ENCODE measurements around the gene ARHGAP33. TPM values are rescaled to one million over a fixed set of nuclear protein-coding genes. Genes with fewer than 3 reads are reported as not detected.

The ARHGAP33 gene
- total RNA-seq, 4 donors from 2014 or later: 20.6 to 42.7 (median 31.7) TPM

- Histone ChIP-seq H3K27me3 (no peaks in the 10 kb centered on the region), H3K4me1 (peaks cover 15% of the 10 kb centered on the region), H3K27ac (no peak overlapping the region), H3K4me3 (no peak overlapping the region), H3K36me3 (peaks cover 92% of the 10 kb centered on the region), H3K9me3 (no peaks in the 10 kb centered on the region)
- TF ChIP-seq POLR2A (IDR thresholded peaks at IDR 0.05) (no peak), POLR2AphosphoS5 (IDR thresholded peaks at IDR 0.05) (no peak), CTCF (IDR thresholded peaks at IDR 0.05) (no peak), EP300 (IDR thresholded peaks at IDR 0.05) (no peak)
- DNase-seq (ENCODE audit: low spot score in 2 of 2): no peak
- 96% methylated on average over 15 of the region's 25 CpGs for WGBS
Measured at GRCh38 chr19:35732540-35733179, 42.7 kb upstream of the ARHGAP33 start.

- Histone ChIP-seq H3K4me3 (no peak overlapping the region), H3K36me3 (peaks cover 92% of the 10 kb centered on the region), H3K4me1 (peaks cover 15% of the 10 kb centered on the region), H3K27ac (no peak overlapping the region), H3K27me3 (no peaks in the 10 kb centered on the region), H3K9me3 (no peaks in the 10 kb centered on the region)
- no peak for DNase-seq (ENCODE audit: low spot score in 2 of 2)
- 90% methylated on average over 22 of the region's 35 CpGs for WGBS
- TF ChIP-seq POLR2A (IDR thresholded peaks at IDR 0.05) (no peak), POLR2AphosphoS5 (IDR thresholded peaks at IDR 0.05) (no peak), EP300 (IDR thresholded peaks at IDR 0.05) (no peak)
Measured at GRCh38 chr19:35733180-35734125, 41.9 kb upstream of the ARHGAP33 start.

GRCh38 chr19:35734273-35734672 is 41.1 kb upstream of the ARHGAP33 start:
- no peak for DNase-seq (ENCODE audit: low spot score in 2 of 2)
- H3K9me3 ChIP-seq: no peaks in the 10 kb centered on the region
- no peaks in the 10 kb centered on the region for H3K27me3 ChIP-seq
- 92% methylated on average over 8 of the region's 8 CpGs for WGBS
- peaks cover 15% of the 10 kb centered on the region for H3K4me1 ChIP-seq
- H3K4me3 ChIP-seq: no peak overlapping the region
- H3K27ac ChIP-seq: no peak overlapping the region
- H3K36me3 ChIP-seq: peaks cover 89% of the 10 kb centered on the region
- no peak for TF ChIP-seq CTCF (IDR thresholded peaks at IDR 0.05)
- no peak for TF ChIP-seq EP300 (IDR thresholded peaks at IDR 0.05)
- no peak for TF ChIP-seq POLR2AphosphoS5 (IDR thresholded peaks at IDR 0.05)
- TF ChIP-seq POLR2A (IDR thresholded peaks at IDR 0.05): no peak

GRCh38 chr19:35734889-35735288 is 40.5 kb upstream of the ARHGAP33 start:
- Histone ChIP-seq H3K27ac (no peak overlapping the region), H3K9me3 (no peaks in the 10 kb centered on the region), H3K4me1 (peaks cover 20% of the 10 kb centered on the region), H3K27me3 (no peaks in the 10 kb centered on the region), H3K4me3 (no peak overlapping the region), H3K36me3 (peaks cover 83% of the 10 kb centered on the region)
- 83% methylated on average over 5 of the region's 5 CpGs for WGBS
- no peak for DNase-seq (ENCODE audit: low spot score in 2 of 2)
- no peak for TF ChIP-seq CTCF (IDR thresholded peaks at IDR 0.05)
- no peak for TF ChIP-seq EP300 (IDR thresholded peaks at IDR 0.05)
- no peak for TF ChIP-seq POLR2AphosphoS5 (IDR thresholded peaks at IDR 0.05)
- TF ChIP-seq POLR2A (IDR thresholded peaks at IDR 0.05): no peak

GRCh38 chr19:35736913-35737886 is 38.2 kb upstream of the ARHGAP33 start:
- Histone ChIP-seq H3K4me3 (no peak overlapping the region), H3K27ac (no peak overlapping the region), H3K9me3 (no peaks in the 10 kb centered on the region), H3K4me1 (peaks cover 20% of the 10 kb centered on the region), H3K27me3 (no peaks in the 10 kb centered on the region), H3K36me3 (peaks cover 60% of the 10 kb centered on the region)
- TF ChIP-seq POLR2A (IDR thresholded peaks at IDR 0.05) (no peak), EP300 (IDR thresholded peaks at IDR 0.05) (no peak), CTCF (IDR thresholded peaks at IDR 0.05) (peak in 1 of 2 donors; percentile 7)
- DNase-seq (ENCODE audit: low spot score in 2 of 2): no peak
- WGBS: 79% methylated on average over 15 of the region's 22 CpGs

All from suprapubic skin (tissue), 4 donors.